Activated CD4-positive, alpha-beta T cell treated with anti-CD3 and anti-CD28 coated beads, Interleukin-2, Interleukin-6, amounts not matched to agents 100 ng/mL and 50 ng/mL, durations not matched to agents 16 hours and 8 hours (primary cell): ENCODE data around the gene USP40.
"Not testable (repeated sequence)": the region's sequence is repeated elsewhere in the genome, so short reads cannot be mapped to it uniquely, and the experiment has no call there.

Experiments used
- DNase-seq: peaks from one replicate; pipeline ENCODE4 v3.0.0-alpha.2; 2020

The USP40 gene

DNA sequence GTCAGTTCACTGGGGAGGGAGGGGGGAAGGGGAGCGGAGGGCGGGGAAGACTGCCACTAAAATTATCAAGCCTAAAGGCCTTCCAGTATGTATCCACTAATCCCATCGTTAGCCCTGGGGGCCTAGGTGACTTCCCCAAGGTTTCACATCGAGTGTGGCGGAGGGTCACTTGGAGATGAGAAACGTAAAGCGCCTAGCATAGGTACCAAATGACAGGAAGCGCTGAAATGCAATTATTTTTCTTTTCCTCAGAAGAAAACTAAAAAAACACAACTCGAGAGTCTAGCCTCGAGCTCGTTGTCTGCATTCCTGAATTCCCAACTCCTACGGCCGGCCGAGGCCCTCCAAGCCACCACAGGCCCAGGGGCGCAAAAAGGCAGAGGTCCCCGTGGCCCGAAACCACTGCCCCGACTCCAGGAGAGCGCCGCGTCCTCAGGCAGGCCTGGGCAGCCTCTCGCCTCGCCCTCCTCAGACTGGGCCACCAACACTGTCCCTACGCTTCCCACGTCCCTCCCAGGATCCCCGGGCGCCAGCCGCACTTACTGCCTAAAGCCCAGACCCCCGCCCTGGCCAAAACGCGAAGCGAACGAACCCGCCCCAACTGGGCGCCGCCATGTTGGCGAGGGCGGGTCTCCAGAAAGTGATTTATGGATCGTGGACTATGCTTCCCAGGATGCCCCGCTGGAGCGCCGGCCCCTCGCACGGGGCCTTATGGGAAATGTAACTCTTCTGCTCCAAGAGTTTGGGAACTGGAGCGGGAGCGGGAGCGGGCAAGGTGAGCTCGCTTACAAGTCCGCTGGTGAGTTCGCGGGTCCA, at the start of gene USP40:
Gene USP40, minus strand, starts transcription at position 642 of the 816 bp plus-strand sequence. CDS start 1,228 bp downstream, outside the sequence.
- DNase-seq, result peak; percentile 76

DNA sequence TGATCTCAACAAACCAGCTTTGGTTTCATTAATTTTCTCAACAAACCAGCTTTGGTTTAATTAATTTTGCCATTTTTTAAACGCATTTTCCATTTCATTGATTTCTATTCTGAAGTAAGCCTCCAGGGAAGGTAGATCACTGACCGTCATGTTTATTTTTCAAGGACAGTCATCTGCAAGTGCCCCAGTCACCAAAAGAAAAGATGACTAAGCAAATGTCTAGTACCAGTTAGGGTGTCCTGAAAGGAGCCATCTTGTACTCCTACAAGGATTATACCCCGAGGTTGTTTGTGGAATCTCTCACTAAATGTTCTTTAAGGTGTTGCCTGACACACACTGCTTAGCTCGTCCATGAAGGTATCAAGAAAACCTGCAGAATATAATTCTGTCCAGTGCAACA, 44.7 kb upstream of the USP40 start:
- no peak for DNase-seq

GRCh38 chr2:233605680-233606079, 39.1 kb upstream of the USP40 start:
- DNase-seq, result no peak

GRCh38 chr2:233604826-233605225, 38.2 kb upstream of the USP40 start:
- DNase-seq, result no peak

DNA sequence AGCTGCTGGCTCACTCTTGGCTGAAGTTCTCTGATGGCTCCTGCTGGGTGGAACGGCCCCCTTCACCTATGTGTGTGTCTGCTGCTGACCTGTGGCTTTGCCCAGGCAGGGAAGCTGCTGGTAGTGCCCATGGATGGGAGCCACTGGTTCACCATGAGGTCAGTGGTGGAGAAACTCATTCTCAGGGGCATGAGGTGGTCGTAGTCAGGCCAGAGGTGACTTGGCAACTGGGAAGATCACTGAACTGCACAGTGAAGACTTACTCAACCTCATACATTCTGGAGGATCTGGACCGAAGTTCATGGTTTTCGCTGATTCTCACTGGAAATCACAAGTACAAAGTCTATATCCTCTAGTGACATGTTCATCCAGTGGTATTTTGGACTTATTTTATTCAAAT, 36.9 kb upstream of the USP40 start:
- DNase-seq, result no peak

DNA sequence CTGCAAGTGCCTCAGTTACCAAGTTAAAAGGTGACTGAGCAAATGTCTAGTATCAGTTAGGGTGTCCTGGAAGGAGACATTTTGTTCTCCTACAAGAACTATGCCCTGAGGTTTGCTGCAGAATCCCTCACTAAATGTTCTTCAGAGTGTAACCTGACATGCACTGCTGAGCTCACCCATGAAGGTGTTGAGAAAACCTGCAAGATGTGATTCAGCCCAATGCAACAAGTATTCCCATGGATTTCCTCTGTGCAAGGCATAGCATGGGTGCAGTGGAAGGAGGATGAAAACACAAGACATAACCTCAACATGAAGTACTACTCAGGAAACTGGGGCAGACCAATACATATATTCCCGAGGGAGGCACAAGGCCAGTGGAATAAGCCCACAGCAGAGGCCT, 35.5 kb upstream of the USP40 start:
- no peak for DNase-seq

DNA sequence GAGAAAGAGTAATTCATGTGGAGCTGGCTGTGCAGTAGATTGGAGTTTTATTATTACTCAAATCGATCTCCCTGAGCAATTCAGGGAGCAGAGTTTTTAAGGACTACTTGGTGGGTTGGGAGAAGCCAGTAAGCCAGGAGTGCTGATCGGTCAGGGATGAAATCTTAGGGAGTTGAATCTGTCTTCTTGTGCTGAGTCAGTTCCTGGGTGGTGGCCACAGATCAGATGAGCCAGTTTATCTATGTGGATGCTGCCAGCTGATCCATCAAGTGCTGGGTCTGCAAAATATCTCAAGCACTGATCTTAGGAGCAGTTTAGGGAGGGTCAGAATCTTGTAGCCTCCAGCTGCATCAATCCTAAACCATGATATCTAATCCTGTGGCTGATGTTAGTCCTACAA, 33.8 kb upstream of the USP40 start:
- DNase-seq, result no peak

- no peak for DNase-seq
Observed at GRCh38 chr2:233598952-233599351, 32.4 kb upstream of the USP40 start.

DNA sequence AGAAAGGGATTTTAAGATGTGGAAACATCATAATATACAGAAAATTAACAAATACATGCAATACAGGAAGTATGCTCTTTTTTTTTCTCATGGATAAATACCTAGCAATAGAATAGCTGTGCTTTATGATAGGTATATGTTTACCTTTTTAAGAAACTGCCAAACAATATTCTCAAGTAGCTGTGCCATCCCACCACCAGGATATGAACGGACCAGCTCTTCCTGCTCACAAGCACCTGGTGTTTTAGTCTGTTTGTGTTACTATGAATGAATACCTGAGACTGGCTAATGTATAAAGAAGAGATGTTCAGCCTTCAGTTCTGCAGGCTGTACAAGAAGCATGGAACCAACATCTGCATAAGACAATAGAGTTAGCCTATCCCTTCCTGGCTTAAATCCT, 30.9 kb upstream of the USP40 start:
- no peak for DNase-seq

DNA sequence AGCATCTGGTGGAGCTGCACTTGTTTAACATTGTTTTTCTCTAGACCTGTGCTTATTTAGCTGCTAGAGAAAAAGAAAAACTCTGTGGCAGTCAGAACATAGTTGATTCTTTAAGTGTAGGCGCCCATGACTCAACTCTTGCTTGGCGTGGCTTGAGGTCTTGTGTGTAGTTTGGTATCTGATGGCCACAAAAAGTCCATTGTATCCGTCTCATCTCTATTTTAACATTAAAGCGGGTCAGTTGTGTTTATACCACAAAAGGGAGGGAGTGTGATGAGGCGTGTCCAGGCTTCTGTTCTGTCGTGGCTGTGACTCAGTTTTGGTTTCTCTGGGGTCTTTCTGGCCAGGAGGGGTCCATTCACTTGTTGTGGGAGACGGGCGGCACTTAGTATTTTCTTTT, 26.6 kb upstream of the USP40 start:
- no peak for DNase-seq

DNA sequence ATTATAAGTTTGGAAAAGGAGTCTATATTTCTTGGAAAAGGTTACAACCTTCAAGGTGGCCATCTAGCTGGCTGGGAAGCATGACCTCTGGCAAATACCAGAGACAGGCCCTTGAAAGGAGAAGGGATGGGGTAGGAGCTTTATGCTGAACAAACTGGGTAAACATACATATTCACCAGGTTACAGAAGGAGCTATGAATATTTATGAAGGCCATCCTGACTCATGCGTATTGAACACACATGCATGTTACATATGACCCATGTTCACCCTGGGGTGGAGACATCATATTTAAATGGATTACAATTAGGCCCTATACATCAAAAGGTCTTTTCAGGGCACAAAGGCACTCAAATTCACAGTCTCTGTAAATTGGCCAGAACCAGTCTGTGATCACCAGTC, 26.1 kb upstream of the USP40 start:
- DNase-seq, result not testable (repeated sequence)

DNA sequence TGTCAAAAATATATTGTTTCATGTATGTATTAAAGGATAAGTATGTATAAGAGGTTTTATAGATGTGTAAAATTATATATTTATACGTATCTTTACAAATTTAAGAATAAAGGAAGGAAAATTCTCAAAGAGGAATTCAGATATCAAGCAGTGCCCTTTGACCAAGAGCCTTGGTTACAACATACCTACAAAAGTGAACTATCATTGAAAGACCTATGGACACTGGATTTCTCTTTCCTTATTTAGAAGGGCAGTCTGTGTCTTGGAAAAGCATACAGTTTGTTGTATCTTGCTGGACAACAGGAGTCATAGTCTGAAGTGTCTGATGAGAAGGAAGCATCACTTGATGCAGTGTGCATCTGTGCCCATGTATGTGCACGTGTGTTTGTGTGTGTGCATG, 21.8 kb upstream of the USP40 start:
- DNase-seq, result no peak

DNA sequence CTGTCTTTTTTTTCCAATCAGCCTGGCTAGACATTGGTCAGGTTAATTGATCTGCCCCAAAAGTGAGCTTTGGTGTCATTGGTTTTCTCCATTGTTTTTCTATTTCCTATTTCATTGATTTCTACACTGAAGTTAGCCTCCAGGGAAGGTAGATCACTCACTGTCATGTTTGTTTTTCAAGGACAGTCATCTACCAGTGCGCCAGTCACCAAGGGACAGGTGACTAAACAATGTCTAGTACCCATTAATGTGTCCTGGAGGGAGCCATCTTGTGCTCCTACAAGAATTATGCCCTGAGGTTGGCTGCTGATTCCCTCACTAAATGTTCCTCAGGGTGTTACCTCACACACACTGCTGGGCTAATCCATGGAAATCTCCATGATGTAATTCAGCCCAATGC, 17.6 kb upstream of the USP40 start:
- no peak for DNase-seq

DNA sequence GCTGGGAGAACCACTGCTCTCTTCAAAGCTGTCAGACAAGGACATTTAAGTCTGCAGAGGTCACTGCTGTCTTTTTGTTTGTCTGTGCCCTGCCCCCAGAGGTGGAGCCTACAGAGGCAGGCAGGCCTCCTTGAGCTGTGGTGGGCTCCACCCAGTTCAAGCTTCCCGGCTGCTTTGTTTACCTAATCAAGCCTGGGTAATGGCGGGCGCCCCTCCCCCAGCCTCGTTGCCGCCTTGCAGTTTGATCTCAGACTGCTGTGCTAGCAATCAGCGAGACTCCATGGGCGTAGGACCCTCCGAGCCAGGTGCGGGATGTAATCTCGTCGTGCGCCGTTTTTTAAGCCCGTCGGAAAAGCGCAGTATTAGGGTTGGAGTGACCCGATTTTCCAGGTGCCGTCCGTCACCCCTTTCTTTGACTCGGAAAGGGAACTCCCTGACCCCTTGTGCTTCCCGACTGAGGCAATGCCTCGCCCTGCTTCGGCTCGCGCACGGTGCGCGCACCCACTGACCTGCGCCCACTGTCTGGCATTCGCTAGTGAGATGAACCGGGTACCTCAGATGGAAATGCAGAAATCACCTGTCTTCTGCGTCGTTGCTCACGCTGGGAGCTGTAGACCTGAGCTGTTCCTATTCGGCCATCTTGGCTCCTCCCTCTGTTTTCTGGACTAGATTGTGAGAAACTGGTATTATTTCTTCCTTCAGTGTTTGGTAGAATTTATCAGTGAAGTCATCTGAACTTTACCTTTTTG, 16.8 kb upstream of the USP40 start:
- not testable (repeated sequence) for DNase-seq

- DNase-seq, result not testable (repeated sequence)
Observed at GRCh38 chr2:233577341-233577740, 10.8 kb upstream of the USP40 start.

DNA sequence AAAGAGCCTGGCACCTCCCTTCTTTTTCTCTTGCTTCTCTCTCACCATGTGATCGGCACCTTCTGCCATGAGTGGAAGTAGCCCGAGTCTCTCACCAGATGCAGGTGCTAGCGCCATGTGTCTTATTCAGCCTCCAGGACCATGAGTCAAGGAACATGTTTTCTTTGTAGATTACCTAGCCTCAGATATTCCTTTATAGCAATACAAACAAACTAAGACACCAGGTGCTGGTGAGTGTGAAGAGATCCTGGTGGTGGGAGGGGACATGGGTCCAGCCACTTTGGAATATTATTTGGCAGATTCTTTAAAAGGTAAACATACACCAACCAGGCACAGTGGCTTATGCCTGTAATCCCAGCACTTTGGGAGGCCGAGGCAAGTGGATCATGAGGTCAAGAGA, 5.9 kb upstream of the USP40 start:
- DNase-seq, result no peak

- DNase-seq, result no peak
Observed at GRCh38 chr2:233571462-233571861, 4.9 kb upstream of the USP40 start.

DNA sequence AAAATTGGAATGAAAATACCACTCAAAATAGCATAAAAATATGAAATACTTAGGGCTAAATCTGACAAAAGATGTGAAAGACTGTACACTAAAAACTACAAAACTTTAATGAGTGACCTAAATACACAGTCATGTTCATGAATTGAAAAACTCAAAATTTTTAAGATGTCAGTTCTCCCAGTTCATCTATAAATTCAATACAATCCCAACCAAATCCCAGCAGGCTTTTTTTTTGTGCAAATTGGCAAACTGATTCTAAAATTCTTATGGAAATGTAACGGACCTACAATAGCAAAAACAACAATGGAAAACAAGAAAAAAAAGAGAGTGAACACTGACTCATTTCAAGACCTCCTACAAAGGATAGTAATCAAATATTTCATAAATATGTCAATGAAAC, 4.4 kb upstream of the USP40 start:
- no peak for DNase-seq

DNA sequence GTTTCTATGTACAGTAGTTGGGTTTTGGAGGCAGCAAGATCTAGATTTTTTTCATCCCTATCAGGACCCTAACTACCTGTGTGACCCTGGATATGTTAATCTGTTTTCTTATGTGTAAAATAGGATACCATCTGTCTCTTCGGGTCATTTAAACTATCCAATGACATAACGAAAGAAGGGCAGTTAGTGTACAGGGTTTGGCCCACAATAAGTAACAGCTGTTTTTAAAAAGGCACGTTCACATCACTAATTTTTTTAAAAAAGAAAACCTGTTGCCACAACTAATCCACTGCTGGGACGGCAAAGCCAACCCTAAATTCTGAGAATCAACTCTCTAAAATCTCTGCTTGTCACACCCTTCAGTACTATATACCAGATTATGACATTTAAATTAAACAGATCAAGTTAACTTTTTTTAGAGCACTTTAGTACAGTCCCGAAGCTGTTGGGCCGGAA, 869 bp downstream of the USP40 start:
- no peak for DNase-seq

- DNase-seq, result no peak
Observed at GRCh38 chr2:233563663-233564430, 2.7 kb downstream of the USP40 start.

DNA sequence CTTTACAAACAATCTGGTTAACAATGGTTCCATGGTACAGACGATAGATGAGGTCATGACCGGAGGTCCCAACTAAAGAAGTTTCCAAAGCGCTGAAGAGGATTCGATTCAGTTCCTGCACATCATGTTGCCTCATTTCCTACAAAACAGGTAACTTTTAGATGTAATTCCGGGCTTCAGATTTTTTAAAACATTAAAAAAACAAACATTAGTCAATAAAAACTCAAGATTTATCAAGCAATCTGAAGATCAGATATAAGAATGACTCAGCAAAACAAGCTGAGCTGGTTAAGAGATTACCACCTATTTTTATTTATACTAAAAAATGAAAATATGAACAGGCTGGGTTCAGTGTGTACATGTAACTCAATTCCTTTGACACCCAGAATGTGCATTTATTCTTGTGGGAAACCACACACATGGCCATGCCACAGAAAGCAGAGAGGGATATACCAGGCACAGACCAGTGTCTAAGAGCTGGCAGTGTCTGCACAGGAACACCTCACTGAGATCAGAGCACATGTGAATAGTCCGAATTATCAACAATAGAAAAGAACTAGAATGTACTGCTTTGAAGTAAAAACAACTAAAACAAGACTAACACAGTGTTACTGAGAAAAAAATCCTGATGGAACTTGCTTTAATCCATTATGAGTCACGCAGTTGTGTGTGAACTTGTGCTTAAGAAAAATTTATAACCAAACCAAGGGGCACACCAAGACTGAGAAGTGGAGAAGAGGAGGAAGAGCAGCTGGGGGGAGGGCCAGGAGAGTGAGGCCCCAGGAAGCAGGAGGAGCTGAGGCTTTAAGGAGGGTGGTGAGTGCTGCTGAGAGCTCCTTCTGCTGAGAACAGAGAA, 9.5 kb downstream of the USP40 start:
- peak; percentile 35 for DNase-seq

DNA sequence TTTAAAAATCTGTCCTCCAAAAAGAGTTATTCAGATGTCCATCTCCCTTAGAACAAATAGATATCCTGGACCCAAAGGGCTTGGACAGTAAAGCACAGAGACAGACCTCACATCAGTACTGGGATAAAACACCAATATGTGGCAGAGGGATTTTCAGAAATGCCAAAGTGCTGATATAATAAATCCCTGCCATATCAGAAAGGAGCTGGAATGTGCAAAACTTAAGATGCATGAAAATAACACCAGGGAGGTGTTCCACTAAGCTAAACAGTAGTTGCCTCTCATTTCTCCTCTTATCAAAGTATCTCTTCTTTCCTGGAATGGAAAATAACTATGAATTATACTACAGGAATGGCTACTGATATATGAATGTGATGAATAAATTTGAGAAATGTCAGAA, 13.2 kb downstream of the USP40 start:
- no peak for DNase-seq

DNA sequence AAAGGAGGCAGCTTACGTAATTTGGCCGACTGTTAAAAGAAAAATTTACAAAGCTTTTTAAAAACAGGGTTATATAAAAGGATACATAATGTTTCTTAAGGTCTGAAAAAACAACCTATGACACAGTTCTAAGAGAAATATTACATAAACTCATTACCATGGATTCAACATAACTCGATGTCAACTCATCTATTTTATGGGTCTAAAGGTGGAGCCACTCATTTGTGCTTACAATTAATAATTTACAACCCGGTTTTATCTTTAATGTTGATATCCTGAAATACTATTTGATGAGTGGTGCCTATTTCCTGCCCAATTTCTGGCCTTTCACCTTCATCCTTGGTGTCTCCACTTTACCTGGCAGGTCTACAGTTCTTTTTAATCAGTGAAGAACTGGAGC, 15.1 kb downstream of the USP40 start:
- no peak for DNase-seq
